IPS DF 19.7 (cell line): ENCODE measurements around the gene FBXO42.

Experiments used
- DNase-seq: peaks from one replicate; pipeline ENCODE4 v3.0.0-alpha.2; 2013; ENCODE audit warnings: low read depth, low spot score

The FBXO42 gene

GRCh38 chr1:16244650-16245285, 107.5 kb downstream of the FBXO42 start:
- no peak for DNase-seq

GRCh38 chr1:16243936-16244649, 108.2 kb downstream of the FBXO42 start:
- DNase-seq = no peak

GRCh38 chr1:16243215-16243610, 109.1 kb downstream of the FBXO42 start:
- DNase-seq = no peak

- DNase-seq = no peak
Measured at GRCh38 chr1:16242556-16243214, 109.6 kb downstream of the FBXO42 start.

GRCh38 chr1:16241221-16241708, 111.0 kb downstream of the FBXO42 start:
- no peak for DNase-seq

- DNase-seq = no peak
Measured at GRCh38 chr1:16239972-16240491, 112.2 kb downstream of the FBXO42 start.

- no peak for DNase-seq
Measured at GRCh38 chr1:16237343-16237830, 114.9 kb downstream of the FBXO42 start.

GRCh38 chr1:16236511-16237342, 115.6 kb downstream of the FBXO42 start, which contains the start of gene CPLANE2:
Gene CPLANE2, minus strand, starts transcription at chr1:16237183. Its CDS starts 441 bp downstream, at chr1:16236742.
- DNase-seq = peak; percentile 79

GRCh38 chr1:16235944-16236510, 116.3 kb downstream of the FBXO42 start:
- no peak for DNase-seq

- no peak for DNase-seq
Measured at GRCh38 chr1:16235347-16235746, 116.9 kb downstream of the FBXO42 start.

- no peak for DNase-seq
Measured at GRCh38 chr1:16233431-16233830, 118.8 kb downstream of the FBXO42 start.

- DNase-seq = no peak
Measured at GRCh38 chr1:16232316-16232710, 120.0 kb downstream of the FBXO42 start.

GRCh38 chr1:16231331-16232315, 120.7 kb downstream of the FBXO42 start:
- DNase-seq = no peak

- no peak for DNase-seq
Measured at GRCh38 chr1:16230744-16231143, 121.5 kb downstream of the FBXO42 start.

GRCh38 chr1:16229976-16230740, 122.1 kb downstream of the FBXO42 start:
- DNase-seq = no peak

GRCh38 chr1:16226490-16227179, 125.6 kb downstream of the FBXO42 start:
- DNase-seq = no peak

GRCh38 chr1:16226129-16226489, 126.2 kb downstream of the FBXO42 start:
- no peak for DNase-seq

GRCh38 chr1:16224472-16224871, 127.8 kb downstream of the FBXO42 start:
- DNase-seq = no peak
